HG02943 (cell line): ENCODE data around the gene MAPK4.
"Not testable (repeated sequence)": the region's sequence is repeated elsewhere in the genome, so short reads cannot be mapped to it uniquely, and the experiment has no call there.

Source experiments
- ATAC-seq: cut with Tn5 transposase; IDR thresholded peaks from one replicate; pipeline ENCODE4 v1.9.1; 2021; ENCODE audit warnings: mild to moderate bottlenecking, low read depth, moderate library complexity; ENCODE audit not compliant: unreplicated experiment

MAPK4 gene

DNA sequence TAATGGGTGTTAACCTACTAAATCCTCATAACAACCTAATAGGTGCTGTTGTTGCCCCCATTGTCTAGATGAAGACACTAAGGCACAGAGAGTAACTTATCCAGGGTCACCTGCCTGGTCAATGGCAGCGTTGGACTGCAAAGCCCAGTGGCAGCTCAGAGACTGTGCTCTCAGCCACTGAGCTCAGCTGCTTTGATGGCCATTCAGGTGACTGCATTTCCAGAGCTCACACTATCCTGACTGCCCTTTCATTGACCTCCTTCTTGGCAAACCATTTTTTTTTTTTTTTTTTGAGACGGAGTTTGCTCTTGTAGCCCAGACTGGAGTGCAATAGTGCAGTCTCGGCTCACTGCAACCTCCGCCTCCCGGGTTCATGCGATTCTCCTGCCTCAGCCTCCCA lies 115.2 kb downstream of the MAPK4 start:
- ATAC-seq = no peak

- no peak for ATAC-seq
Observed at GRCh38 chr18:50678651-50679050, 118.8 kb downstream of the MAPK4 start.

GRCh38 chr18:50679056-50679455 lies 119.2 kb downstream of the MAPK4 start:
- ATAC-seq = no peak

DNA sequence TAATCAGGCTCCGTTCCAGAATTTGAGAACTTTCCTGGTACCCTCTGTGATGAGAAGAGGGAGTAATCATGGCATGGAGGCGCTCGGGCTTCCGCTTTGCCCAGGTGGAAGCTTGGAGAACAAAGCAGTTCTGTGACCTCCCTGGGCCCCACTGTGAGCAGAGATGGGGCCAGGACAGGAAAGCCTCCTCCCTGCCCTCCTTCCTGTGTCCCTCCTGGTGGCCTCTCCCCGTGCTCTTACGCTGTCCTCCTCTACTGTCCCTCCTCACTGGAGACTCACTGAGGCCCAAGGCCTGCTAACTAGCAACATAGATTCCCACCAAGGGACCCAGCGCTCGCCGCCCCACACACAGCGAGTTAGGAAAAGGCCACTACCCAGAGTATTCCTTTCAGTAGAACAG lies 119.8 kb downstream of the MAPK4 start:
- no peak for ATAC-seq

DNA sequence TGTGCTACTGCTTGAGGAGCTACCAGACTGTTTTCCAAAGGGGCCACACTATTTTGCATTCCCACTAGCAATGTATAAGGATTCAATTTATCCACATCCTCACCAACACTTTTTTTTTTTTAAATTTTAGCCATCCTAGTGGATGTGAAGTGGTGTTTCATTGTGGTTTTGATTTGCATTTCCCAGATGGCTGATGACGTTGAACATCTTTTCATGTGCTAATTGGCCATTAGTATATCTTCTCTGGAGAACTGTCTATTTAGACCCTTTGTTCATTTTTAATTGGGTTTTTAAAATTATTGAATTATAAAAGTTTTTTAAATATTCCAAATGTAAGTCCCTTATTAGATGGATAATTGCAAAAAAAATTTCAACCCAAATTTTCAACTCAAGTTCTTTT lies 121.1 kb downstream of the MAPK4 start:
- no peak for ATAC-seq

GRCh38 chr18:50682852-50683251 lies 123.0 kb downstream of the MAPK4 start:
- ATAC-seq = no peak

GRCh38 chr18:50686409-50686808 lies 126.5 kb downstream of the MAPK4 start:
- no peak for ATAC-seq

- ATAC-seq = no peak
Observed at GRCh38 chr18:50687491-50687890, 127.6 kb downstream of the MAPK4 start.

GRCh38 chr18:50689578-50689977 lies 129.7 kb downstream of the MAPK4 start:
- ATAC-seq = no peak

DNA sequence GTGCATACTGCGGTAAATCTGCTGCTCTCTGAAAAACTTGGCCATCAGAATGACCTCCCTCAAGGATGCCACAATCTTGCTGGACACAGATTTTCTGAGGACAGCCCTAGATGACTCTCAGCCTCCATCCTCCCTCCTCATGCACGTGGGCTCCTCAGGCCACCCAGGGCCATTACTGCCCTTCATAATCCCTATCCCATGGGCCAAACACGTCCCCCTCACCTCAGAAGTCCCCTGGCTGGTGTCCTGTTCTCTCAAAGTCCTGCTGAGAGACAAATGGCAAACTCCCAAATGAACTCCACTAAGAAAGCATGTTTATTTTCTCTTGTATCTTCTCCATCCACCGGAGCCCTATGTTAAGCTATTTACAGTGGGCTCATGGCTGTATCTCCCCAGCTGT lies 134.3 kb downstream of the MAPK4 start:
- no peak for ATAC-seq

- ATAC-seq = no peak
Observed at GRCh38 chr18:50695431-50696176, 135.7 kb downstream of the MAPK4 start.

DNA sequence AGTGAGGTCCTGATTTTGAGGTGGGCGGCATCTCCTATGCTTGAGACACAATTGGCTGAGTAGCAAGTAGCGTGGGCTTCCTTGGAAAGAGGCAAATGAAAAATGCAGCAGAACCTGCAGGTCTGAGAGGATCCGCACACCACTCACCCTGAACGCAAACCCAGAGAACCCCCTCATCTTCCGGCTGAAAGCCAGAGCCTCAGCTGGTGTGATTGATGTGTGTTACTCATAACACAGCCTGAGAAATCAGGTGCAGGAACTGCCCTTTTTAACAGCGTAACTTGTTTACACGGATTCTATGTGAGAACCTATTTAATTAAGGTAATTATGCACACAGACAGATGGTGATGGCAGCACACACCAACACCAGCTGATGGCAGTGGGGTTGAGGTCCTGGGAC lies 136.5 kb downstream of the MAPK4 start:
- ATAC-seq = no peak

GRCh38 chr18:50696929-50697328 lies 137.0 kb downstream of the MAPK4 start:
- ATAC-seq = no peak

GRCh38 chr18:50697509-50697908 lies 137.6 kb downstream of the MAPK4 start:
- ATAC-seq = no peak

DNA sequence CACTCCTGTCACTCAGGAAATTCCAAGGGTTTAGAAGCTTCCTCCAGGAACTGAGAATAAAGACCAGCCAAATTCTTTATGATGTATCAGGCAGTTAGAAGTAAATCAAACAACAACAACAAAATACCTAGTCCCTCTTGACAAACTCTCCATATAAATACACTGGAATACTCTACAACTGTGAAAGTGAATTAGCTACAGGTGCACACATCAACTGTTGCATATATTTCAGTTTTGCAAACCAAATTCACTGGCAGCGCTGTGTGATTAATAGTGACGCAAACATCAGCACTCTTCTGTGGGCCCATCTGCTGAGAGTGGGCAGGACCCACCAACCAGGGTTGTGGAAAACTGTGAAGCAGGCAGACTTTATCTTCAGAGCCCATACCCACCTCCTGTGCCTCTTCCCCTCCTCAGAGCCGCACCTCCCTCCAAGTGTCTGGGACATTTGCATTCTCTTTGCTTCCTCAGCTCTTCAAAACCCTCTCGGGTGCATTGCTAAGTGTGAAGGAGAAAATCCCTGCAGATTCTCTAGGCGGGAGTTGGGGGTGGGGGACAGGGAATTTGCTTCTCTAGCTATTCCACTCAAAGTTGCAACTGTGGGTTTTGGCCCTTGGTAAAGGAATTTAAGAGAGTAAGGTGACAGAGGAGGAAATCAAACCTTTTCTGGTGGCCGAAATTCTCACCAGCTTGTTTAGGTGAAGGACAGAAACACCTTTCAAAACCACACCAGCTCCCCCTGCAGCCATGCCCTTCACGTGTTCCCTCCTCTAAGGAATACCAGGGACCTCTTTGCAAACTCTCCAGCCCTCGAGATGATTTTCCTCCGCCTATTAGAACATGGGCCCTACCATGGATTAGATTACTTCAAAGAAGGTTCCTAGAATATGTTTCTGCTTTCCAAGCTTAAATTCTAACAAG lies 140.6 kb downstream of the MAPK4 start:
- ATAC-seq = no peak

DNA sequence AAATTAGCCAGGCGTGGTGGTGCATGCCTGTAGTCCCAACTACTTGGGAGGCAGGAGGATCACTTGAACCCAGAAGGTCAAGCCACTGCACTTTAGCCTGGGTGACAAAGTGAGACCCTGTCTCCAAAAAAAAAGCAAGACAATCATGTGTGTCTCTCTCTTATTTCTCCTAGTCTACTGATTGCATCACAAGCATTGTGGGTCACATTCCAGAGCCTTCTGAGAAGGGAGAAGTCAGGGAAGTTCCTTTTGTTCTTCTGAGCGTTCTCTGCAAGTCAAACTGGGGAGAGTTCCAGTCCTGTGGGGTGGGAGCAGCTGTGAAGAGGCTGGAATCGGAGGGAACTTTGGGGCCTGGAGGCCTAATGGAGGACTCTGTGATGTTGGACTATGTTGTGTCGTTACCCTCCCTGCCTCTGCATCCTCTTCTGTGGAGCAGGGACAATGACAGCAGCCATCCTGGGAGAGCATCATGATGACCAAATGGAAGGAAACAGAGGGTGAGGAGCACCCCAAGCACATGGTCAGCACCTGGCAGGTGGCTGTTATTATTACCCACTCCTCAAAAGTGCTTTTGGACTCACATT lies 144.6 kb downstream of the MAPK4 start:
- no peak for ATAC-seq

DNA sequence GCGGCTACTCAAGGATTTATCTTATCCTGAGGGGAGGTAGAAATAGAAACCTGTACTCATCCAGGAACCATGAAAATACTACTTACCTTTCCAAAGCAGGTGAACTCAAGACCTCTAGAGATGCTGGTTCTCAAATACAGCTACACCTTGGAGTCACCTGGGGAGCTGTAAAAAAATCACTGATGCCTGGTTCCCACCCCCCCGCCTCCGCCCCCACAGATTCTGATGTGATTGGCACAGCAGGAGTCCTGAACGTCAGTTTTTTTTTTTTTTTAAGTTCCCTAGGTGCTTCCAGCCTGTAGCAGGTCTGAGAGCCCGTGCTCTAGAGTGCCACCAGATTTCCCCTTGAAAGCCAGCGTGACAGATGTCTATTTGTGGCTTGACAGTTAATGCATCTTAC lies 146.3 kb downstream of the MAPK4 start:
- ATAC-seq = no peak

- ATAC-seq = no peak
Observed at GRCh38 chr18:50706651-50707050, 146.8 kb downstream of the MAPK4 start.

DNA sequence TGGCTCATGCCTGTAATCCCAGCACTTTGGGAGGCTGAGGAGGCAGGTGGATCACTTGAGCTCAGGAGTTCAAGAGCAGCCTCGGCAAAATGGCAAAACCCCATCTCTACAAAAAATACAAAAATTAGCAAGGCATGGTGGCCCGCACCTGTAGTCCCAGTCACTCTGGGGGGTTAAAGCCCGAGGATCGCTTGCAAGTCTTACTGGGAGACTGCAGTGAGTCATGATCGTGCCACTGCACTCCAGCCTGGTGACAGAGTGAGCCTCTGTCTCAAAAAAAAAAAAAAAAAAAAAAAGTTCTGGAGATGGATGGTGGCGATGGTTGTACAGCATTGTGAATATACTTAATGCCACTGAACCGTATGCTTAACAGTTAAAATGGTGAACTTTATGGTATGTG lies 147.4 kb downstream of the MAPK4 start:
- not testable (repeated sequence) for ATAC-seq

GRCh38 chr18:50707855-50708469 lies 148.1 kb downstream of the MAPK4 start:
- ATAC-seq = no peak

DNA sequence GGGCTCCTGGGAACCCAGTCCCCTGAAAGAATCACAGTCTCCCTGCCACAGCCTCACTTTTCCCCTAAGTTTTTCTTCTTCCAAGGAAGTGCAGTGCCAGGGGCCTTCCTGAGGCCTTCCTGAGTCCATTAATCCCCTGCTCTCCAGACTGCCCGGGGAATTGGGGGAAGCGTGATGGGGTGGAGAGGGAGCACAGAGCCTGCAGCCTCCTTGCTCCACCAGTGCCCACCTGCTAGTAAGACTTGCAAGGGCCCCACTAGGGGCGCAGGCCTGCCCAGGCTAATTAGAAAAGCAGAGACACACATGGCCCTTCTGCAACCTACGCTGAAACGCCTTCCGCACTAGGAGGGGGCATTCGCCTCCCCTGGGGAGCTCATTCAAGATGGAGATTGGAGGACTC lies 149.3 kb downstream of the MAPK4 start:
- ATAC-seq = no peak
